ENCODE results near the gene SDK1. TPM values are rescaled to one million over a fixed set of nuclear protein-coding genes. Genes with fewer than 3 reads are reported as not detected.

Gene SDK1
- total and polyA plus RNA-seq, 2 of the 8 experiments (the other 6 are each of a cell fraction or from before 2014, with no cell fraction given) = 3.3 to 7.2 TPM

DNA sequence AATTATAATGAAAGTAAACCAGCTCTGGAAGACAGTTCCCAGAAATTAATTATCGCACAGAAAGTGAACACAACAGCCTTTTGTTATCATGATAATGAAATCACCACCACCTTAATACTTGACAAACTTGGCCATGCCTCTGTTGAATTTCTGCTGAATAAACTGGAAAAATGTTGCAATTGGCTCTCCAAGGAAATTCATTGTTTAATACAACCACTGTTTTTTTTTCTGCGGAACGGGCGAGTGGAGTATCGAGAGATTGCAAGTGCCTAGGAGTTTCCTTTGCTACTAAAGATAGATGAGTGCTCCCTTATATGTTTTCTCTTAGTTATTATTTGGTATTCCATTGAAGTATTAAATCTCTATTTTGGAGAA, 657.0 kb downstream of the SDK1 start:
- Histone ChIP-seq H3K23ac (ENCODE audit: insufficient read length) (no peak overlapping the region), H2BK120ac (replicated peaks; ENCODE audit: low read depth, low read length) (no peak overlapping the region), H3K18ac (ENCODE audit: extremely low read depth, low read length) (no peak overlapping the region), H3K14ac (ENCODE audit: insufficient read length) (no peak overlapping the region), H3K4ac (replicated peaks; ENCODE audit: insufficient read length, low read depth, low read length) (no peak overlapping the region), H2AK5ac (ENCODE audit: low read depth, low read length) (no peak overlapping the region), H4K20me1 (replicated peaks in 1 of 2; ENCODE audit: control insufficient read depth in 1 of 2, insufficient read depth in 2 of 2, low read length in 2 of 2) (no peaks in the 10 kb centered on the region), H3K9ac (replicated peaks in 1 of 4; ENCODE audit: extremely low read depth in 1 of 4, low read depth in 3 of 4, low read length in 3 of 4) (no peak overlapping the region), H3K4me2 (ENCODE audit: insufficient read depth in 1 of 2, low read depth in 2 of 2, low read length in 2 of 2) (no peak overlapping the region), H4K91ac (replicated peaks; ENCODE audit: insufficient read length, low read length) (no peak overlapping the region), H3K79me1 (ENCODE audit: low read depth, low read length) (no peaks in the 10 kb centered on the region; the same call in 1 of the 2 replicates), H2BK15ac (ENCODE audit: low read length) (no peak overlapping the region), H3K27me3 (replicated peaks in 1 of 4; ENCODE audit: control insufficient read depth in 3 of 4, extremely low read depth in 1 of 4, insufficient read depth in 3 of 4, low read length in 3 of 4) (no peaks in the 10 kb centered on the region), H2BK12ac (ENCODE audit: low read depth, low read length) (no peak overlapping the region), H4K8ac (ENCODE audit: extremely low read depth, insufficient read depth, low read length) (no peak overlapping the region), H2BK20ac (ENCODE audit: low read length) (no peak overlapping the region), H3K9me3 (ENCODE audit: insufficient read depth in 2 of 2, low read depth in 1 of 2, low read length in 1 of 2) (no peaks in the 10 kb centered on the region), H2AFZ (ENCODE audit: low read length) (no peak overlapping the region), H3K36me3 (ENCODE audit: control insufficient read depth in 2 of 4, insufficient read depth in 4 of 4, low read length in 3 of 4) (no peaks in the 10 kb centered on the region), H3K79me2 (ENCODE audit: control insufficient read depth in 1 of 2, insufficient read depth in 2 of 2, low read length in 2 of 2) (no peaks in the 10 kb centered on the region), H3K4me1 (replicated peaks in 1 of 4; ENCODE audit: control insufficient read depth in 3 of 4, insufficient read depth in 4 of 4, low read length in 3 of 4) (no peaks in the 10 kb centered on the region), H3K56ac (replicated peaks; ENCODE audit: insufficient read length, low read depth, low read length) (no peak overlapping the region), H4K5ac (ENCODE audit: insufficient read length, low read depth, low read length) (no peak overlapping the region), H3K23me2 (ENCODE audit: low read depth, low read length) (no peaks in the 10 kb centered on the region), H3K27ac (ENCODE audit: low read depth, low read length) (no peak overlapping the region), H2BK5ac (ENCODE audit: low read depth, low read length) (no peak overlapping the region), H3K4me3 (ENCODE audit: extremely low read depth in 1 of 4, insufficient read depth in 2 of 4, low read depth in 3 of 4, low read length in 4 of 4) (no peak overlapping the region)
- FAIRE-seq (no peak), DNase-seq (ENCODE audit: low read depth in 1 of 2, low spot score in 2 of 2) (no peak)
- POLR2A ChIA-PET (ENCODE audit: partially characterized antibody) = no interaction called here
- CTCF ChIA-PET (ENCODE audit: partially characterized antibody) = interaction anchor here (1.8 kb wide), 1 partner anchor 37 kb away, joined by 4 read pairs; no protein-coding TSS in a partner anchor
- WGBS, 2 experiments (ENCODE audit: extremely low coverage in 1 of 2, insufficient coverage in 1 of 2, insufficient read length in 1 of 2, insufficient replicate concordance in 2 of 2, low coverage in 1 of 2, low lambda C conversion rate in 2 of 2, missing lambda C conversion rate in 1 of 2) = 98% methylated on average over 5 of the region's 5 CpGs; no CpG with 5 or more reads in 1 of the 2 experiments
- TF ChIP-seq CEBPB (IDR thresholded peaks at IDR 0.05; ENCODE audit: low read depth, low read length) (no peak), BACH1 (IDR thresholded peaks at IDR 0.05; ENCODE audit: low read length) (no peak), CHD2 (IDR thresholded peaks at IDR 0.05; ENCODE audit: low read length) (no peak), TAF7 (optimal IDR thresholded peaks at IDR 0.05; ENCODE audit: borderline replicate concordance, low read depth, low read length) (no peak), RAD21 (IDR thresholded peaks at IDR 0.05 in 1 of 2, conservative IDR thresholded peaks at IDR 0.05 in 1 of 2; ENCODE audit: low read depth in 2 of 2, low read length in 2 of 2) (no peak), KDM4A (IDR thresholded peaks at IDR 0.05; ENCODE audit: low read depth, low read length, severe bottlenecking) (no peak), FOSL1 (IDR thresholded peaks at IDR 0.05; ENCODE audit: insufficient read depth, low read depth, low read length) (no peak), POU5F1 (IDR thresholded peaks at IDR 0.05; ENCODE audit: low read depth, low read length) (no peak), NANOG (IDR thresholded peaks at IDR 0.05; ENCODE audit: insufficient read depth, low read depth, low read length, poor library complexity, severe bottlenecking) (no peak), POLR2AphosphoS5 (IDR thresholded peaks at IDR 0.05; ENCODE audit: low read depth, low read length) (no peak), BRCA1 (IDR thresholded peaks at IDR 0.05; ENCODE audit: low read depth, low read length) (no peak), SAP30 (IDR thresholded peaks at IDR 0.05; ENCODE audit: insufficient read depth, insufficient replicate concordance, low read length) (no peak), GABPA (IDR thresholded peaks at IDR 0.05; ENCODE audit: borderline replicate concordance, insufficient read depth, low read length) (no peak), KDM5A (IDR thresholded peaks at IDR 0.05; ENCODE audit: low read length) (no peak), TEAD4 (IDR thresholded peaks at IDR 0.05; ENCODE audit: low read depth, low read length) (no peak)
